GM19463 (cell line): ENCODE measurements around the gene ENOX1.
A peak's percentile ranks its signal among the peaks of the same experiment; 100 is the strongest.

Source experiments
- ATAC-seq: cut with Tn5 transposase; IDR thresholded peaks from one replicate; pipeline ENCODE4 v1.9.1; 2021; ENCODE audit warnings: mild to moderate bottlenecking, moderate library complexity; ENCODE audit not compliant: unreplicated experiment

ENOX1 gene

DNA sequence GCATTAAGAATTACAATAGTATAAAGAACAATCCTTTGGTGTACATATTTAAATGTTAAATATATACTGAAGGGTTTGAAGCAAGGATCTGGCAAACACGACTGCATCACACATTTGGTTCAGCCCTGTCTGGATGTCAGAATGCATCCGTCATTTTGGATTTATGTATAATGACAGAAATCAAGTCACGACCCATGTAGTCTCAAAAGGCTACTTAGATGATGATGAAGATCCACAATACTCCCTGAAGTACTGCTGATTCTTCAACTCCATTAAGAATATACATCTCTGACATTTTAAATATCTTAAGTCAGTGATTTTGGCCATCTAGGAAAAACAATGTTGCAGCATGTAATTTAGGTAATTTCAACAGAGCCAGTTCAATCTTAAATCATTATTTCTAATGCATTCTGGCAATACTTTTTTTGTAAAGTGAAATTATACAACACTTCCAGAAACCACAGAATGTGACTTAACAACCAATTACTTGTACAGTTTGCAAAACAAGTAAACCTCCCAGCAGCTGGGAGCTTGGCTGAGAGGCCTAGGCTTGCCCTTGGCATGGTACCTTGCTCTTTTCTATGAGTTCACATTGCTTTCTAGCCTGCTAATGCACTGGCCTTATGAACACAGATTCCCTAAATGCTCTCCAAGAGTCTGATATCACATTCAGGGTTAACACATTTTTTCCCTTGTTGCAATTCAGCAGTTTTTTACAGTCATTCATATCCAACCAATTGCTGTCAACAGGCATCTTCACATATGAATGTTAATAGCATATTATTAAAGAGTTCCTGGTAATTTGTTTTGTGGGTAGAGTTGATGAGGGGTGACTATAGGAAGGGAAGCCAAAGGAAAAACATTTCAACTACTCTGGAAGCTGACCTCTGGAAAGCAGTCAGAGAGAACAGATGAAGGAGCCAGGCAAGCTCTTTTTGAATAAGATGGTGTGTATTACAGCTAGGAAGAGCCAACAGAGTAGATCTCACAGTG is 175.2 kb downstream of the ENOX1 start:
- no peak for ATAC-seq

DNA sequence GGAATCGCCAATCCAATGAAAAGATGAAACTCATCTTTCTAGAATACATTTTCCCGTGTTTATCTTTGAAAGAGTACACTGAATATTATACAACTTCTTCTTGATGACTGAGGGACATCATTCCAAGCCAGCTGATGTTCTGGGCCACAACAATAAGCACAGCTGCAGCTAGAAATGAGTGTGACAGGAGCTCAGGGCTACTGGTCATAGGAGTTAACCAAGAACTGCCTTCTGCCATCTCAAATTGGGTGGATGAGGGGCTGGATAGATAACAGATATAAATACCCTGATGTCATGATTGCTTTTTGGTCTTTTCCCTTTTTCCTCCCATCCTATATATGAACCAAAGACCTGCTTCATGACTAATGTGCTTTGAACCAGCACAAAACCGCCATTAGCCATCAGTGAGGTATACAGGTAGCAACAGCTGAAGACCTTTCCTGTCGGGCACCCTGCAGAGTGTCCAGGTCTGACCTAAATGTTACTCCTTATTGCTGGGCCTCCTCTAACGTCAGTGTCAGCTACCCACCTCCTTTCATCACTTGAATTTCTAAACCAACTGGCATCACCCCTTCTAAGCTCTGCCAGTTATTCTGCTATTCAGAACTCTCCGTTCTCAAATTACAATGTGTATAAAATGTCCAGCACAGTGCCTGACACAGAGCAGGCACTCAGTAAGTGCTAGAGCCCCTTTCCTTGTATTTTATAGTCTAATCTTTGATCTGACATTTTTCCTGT is 178.2 kb downstream of the ENOX1 start:
- ATAC-seq = no peak

DNA sequence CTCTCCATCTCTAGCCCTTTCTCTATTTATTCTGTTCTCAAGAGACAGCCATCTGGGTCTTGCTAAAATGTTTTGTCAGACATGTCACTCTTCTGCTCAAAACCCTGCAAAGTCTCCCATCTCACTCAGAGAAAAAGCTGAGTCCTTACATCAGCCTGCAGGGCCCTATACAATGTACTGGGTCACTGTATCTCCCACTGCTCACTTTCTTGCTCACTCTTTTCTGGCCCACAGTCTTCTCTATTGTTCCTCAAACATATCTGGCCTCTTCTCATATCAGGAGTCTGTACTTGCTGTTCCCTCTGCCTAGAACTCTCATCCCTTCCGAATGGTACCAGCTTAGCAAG is 189.2 kb downstream of the ENOX1 start:
- ATAC-seq = no peak

DNA sequence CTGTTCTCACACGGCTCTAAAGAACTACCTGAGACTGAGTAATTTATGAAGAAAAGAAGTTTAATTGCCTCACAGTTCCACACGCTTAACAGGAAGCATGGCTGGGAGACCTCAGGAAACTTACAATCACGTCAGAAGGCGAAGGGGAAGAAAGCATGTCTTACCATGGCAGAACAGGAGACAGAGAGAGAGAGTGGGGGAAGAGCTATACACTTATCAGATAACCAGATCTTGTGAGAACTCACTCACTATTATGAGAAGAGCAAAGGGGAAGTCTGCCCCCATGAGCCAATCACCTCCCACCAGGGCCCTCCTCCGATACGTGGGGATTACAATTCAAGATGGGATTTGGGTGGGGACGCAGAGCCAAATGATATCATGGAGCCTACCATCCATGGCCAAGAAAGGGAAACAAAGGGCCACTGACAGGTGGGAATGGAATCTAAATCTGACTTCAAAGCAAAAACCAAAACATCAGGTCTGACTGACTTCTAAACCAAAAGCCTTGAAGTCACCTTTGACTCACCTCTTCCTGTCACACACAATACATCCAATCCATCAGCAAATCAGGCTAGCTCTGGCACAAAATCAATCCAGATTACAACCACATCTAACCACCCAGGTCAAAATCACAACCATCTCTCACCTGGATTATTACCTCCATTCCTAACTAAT is 189.7 kb downstream of the ENOX1 start:
- ATAC-seq = no peak

DNA sequence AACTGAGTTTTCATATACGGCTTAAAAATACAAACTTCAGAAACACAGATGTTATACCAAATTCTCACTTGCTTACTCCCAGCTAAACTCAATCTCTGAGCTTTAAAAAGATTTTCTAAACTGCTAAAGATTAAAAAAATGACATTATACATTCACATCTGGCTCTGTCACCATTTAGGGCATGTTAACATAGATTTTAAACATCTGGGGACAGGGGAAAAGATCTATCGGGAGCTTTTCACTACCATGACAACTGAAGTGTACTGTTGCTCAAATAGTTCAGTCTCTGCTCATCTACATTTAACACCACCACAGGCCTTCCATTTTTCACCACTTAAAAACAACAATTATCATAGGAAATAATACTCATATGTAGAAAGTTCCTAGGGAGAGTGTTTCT is 190.8 kb downstream of the ENOX1 start:
- ATAC-seq = no peak

DNA sequence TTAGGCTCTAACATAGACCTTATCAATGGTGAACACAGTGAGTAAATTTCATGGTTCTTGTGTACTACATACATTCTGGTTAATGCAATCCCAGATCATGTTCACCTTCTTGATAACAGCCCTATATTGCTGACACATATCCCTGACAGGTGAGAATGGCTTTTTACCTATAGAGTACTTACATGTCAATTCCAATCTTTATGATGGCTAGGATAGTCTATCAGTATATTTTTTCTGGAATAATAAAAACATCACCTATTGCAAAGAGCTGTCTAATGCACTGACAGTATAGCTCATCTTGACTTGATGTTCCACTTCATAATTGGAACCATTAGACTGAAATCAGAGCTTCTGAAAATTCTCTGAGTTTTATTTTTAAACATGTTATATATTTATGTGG is 199.4 kb downstream of the ENOX1 start:
- ATAC-seq = no peak

DNA sequence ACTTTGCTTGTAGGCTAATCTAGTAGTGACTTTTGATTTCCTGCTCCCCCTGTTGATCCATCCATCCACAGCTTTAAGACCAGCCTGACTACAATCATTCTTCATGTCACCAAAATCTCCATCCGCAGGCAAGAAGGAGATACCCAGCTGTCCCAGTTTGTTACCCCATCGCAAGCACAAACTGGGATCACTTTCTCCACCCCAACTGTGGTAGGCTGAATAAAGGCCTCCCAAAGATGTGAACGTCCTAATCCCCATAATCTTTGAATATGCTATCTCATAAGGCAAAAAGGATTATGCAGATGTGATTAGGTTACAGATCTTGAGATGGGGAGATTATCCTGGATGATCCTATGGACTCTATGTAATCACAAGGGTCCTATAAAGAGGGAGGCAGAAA is 202.0 kb downstream of the ENOX1 start:
- ATAC-seq = no peak

DNA sequence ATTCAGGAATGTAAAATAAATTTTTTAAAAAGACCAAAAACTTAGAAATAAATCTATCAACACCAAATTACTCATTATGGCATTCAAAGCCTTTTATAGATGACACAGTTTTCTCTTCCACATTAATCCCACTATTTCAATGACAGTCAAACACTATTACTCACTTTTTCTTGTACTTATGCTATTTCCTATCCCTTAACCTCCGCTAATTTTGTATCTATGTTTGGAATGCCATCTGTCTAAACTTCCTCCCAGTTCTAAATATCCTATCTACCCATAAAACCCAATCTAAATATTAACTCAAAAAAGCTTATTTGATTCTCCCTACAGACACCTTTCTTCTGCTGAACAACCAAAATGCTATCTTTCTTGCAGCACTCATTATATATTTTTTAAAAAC is 203.5 kb downstream of the ENOX1 start:
- no peak for ATAC-seq

DNA sequence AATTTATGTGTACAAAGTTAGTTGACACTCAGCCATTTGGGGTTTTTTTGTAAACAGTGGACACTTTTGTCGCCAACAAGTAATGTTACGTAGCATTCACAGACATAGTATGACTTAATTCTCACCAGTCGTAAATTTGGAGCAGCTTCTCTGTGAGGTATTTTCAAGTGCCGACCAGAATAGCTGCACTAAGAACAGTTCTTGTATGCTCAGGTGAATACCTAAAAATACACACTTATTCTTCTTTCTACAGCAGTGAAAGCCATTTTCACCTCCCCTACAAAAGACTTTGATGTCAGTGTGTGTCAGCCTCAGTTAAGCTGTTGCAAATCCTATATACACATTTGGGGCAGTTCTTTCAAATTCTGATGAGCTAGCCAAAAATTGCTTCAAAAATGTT is 206.5 kb downstream of the ENOX1 start:
- no peak for ATAC-seq

DNA sequence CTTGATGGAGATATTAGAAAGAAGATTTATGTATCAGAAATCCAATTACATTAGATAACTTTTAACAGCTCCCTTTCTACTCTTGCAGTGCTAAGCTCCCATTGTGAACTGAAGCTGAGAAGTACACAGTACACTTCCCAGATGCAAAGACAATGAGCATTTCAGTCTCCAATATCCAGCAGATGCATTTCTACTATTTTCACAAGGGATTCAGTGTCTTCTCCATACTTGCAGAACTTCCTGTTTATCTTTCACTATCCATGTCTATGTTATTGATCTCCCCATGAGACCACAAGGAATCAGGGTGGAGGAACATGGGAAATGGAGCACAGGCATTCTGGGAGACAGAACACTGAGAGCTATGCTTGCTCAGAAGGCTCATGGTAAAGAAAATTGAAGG is 207.5 kb downstream of the ENOX1 start:
- ATAC-seq = no peak

DNA sequence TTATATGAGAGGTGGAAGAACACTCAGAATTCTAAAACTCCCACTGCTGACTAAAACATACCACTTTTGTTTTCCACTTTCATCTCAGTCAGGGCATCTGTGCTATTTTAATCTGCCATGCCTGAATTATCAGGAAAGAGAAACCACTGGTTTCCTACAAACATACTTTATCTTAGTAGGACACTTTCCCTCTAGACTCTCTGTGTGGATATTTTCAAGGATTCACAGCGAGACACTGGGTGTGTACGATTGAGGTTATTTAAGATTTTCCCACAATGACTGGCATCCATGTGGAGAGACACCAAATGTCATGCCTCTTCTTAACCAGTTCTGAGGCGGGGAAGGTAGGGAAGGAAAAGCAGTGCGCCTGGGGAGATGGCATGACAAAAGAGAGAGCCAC is 212.2 kb downstream of the ENOX1 start:
- no peak for ATAC-seq

DNA sequence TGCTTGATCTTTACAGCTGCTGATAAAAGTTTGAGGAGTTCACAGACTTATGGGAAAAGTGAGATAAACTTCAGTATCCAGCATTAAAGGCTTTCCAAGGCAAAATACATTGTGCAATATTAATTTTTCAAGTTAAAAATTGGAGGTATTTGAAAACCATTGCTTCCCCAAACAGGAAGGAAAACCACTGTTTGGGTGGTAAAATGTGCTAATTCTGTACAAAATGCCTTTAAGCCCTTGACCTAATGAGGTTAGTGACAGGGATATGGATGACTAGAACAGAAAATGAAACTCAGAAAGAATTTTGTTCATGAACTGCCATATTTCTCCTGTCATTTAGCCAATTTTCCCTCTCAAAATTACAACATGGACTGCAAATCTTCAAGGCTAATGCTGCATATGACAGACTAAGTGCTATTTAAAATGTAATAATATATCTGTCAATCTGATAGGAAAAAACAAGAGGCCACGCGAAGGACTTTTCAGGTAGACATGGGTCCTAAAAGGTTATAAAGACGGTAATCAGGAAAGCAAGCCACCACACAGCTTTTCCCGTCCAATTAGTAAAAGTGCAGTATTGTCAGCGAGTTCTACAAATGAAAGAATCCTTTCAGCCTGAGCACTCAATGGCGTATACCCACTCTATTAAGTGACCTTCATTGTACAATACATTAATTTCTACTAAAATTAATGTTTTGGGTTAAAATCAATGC is 212.8 kb downstream of the ENOX1 start:
- peak; percentile 45 for ATAC-seq

DNA sequence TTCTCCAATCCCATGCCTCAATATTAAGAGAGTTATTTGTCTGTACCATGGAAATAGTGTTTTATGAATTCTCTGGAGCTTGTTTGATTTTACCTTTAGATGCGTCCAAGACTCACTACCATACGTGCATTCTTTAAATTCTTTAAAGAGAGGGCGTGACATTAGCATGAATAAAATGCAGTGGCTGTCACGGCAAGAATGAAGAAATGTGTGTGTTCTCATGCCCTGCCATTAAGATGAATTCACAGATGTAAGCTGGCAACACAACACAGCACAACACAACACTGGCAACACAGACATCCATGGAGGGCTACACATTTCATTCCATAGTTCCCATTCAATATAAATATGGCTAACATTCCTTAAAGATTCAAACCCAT is 213.4 kb downstream of the ENOX1 start:
- ATAC-seq = no peak

DNA sequence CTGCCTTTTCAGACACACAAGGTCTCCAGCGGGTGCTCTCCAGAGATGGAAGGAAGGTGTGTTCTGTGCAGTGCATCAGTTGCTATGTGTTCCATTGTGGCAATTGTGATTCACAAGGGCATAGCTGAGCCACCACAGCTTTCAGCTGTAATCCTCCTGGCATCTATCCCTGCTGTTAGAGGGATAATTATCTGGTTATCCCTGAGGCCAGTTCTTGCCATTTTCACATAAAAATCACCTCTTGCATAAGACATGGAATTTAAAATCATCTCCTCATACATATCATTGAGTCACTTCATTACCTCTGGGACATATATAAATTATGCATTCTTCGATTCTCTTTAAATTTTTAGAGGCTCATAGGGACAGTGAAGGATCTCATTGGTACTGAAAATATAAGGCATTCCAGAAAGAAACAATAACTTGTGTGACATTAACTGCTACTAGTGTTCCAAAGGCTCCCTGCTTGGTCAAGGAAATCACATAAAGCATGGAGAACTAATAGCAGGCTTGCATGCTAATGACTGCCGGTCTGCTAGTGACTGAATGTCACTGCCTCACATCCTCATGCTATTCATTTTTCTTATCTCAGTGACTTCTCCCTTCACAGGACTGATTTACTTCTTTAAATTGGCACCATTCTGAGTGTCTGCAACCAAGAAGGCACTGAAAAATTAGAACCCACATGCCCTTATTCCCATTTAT is 214.0 kb downstream of the ENOX1 start:
- ATAC-seq = no peak

DNA sequence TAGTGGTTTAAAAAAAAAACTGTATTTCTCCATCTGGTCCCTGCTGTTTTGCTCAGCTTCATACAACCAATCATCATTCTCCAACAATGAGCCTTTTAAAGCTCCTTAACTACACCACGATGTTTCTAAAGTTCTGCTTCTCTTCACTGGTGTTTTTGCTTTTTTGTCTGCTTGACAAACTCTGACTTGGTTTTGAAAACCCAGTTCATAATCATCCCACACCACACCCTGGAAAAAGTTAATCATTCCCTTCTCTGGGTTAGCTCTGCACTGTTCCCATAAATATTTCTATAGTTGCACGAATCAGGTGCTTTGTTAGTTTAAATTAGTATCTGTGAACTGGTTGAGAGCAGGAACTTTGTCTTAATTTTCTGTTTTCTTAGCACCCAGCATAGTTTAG is 217.1 kb downstream of the ENOX1 start:
- ATAC-seq = no peak

DNA sequence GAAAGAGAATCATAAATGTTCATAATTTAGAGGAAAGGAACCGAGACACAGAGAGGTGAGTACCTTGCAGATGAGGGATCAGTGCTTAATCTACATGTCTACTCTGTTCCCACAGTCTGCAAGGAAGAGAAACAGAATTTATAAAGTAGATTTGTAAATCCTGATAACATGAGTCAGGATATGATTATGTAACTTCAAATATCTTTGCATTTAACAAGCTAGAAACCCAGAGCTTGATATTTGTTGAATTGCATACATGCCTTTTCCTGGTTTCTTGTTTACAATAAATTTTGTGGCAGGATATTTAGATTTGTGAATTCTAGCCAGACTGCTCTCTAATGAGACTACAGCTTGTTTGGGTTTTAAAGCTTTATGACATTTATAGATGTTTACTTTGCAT is 219.2 kb downstream of the ENOX1 start:
- no peak for ATAC-seq

DNA sequence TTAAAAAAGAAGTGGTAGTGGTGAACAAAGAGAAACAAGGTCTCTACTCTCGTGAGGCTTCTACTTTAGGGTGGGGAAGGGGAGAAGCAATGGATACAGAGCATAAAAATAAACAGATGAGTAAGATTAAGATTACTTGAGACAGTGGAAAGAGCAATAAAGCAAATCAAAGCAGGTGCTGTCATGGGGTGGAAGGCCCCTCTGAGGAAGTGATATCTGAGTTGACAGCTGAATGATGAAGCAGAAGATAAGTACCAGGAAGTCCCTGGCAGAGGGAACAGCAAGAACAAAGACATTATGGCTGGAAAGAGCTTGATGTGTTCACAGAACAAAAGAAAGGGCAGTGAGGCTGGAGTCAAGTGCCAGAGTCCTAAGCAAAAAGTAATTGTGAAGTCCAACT is 221.8 kb downstream of the ENOX1 start:
- no peak for ATAC-seq

DNA sequence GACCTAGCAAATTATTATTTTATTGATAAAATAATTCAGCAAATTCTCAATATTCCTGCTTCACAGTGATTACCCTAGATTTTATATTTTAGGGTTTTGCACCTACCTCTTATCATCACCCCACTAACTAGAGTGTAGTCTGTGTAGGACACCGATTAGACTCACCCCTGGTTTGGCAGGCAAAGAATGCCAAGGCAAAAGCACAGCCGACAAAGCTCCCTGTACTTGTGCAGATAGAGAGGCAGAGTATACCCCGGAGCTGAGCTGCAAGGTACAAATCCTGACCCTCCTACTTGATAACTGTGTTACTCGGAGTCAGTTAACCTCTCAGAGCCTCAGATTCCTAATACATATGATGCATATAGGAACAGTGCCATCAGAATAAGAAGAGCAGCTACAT is 225.7 kb downstream of the ENOX1 start:
- no peak for ATAC-seq

DNA sequence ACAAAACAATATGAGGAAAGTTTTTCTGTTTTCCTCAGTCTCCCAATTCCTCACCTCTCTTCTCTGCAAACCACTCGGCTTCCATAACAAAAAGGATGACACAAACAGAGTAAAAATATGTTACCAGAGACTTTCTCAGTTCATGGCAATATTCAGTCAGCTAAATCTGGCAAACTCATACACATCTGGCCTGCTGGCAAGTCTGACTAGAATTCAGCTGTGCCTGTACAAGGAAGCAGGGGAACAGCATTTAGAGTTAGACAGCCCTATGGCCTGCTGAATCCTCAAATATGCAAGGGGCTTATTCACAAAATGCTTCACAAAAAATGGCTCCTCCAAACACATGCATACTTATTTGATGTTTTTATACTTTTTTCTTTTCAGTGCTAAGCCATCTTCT is 227.8 kb downstream of the ENOX1 start:
- ATAC-seq = no peak

DNA sequence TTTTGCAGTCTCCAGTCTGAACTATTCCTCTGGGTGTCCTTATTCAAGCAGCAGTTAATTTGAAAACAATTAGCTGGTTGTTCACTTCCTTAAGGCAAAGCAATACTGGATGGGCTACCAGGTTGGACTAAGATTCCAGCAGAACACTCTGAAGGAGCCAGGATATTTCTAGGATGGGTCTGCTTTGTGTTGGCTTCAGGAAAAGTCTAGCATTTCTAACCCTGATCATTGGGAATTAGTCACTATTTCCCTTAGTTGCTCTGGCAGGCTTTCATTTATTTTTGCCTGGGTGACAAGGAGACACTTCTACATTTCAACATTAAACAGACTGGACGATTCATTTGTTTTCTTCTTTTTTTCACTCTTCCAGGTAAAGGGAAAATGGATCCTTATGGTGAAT is 228.4 kb downstream of the ENOX1 start:
- ATAC-seq = no peak

DNA sequence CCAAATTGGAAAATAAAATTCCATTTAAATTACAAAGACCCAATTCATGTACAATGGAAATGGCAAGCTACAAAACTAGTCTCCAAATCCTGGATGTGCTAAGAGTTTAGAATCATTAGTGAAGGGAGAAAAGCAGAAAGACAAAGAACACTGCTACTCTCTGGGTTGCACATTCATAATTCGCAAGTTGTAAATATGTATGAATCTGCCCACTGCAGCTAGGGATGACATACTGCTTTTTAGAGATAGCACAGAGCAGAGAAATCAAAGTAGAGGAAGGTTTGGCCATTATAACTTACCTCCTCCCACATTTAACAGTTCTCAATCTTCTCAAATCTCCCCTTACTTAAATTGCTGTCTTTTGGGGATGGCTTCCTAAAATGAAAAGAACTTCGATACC is 231.1 kb downstream of the ENOX1 start:
- ATAC-seq = no peak
